BLaER1 treated with 17β-estradiol and CSF1 and Interleukin-3, amounts not matched to agents 10 nM and 100 nM (cell line): ENCODE results near the gene MKS1.
A peak's percentile ranks its signal among the peaks of the same experiment; 100 is the strongest.

ENCODE experiments used
- H3K27ac ChIP-seq, 11 experiments: shearing (Covaris generic); formaldehyde crosslinking; 2 replicates each; pipeline ENCODE4 v1.8.1; 2022
- H3K27me3 ChIP-seq, 11 experiments: shearing (Covaris generic); formaldehyde crosslinking; 2 replicates each; pipeline ENCODE4 v1.8.1; 2022
- H3K36me3 ChIP-seq, 11 experiments: shearing (Covaris generic); formaldehyde crosslinking; 2 replicates each; pipeline ENCODE4 v1.8.1; 2022
- H3K4me1 ChIP-seq, 10 experiments: shearing (Covaris generic); formaldehyde crosslinking; 2 replicates each; pipeline ENCODE4 v1.8.1; 2022
- H3K4me2 ChIP-seq, 11 experiments: shearing (Covaris generic); formaldehyde crosslinking; 2 replicates each; pipeline ENCODE4 v1.8.1; 2022
- H3K4me3 ChIP-seq, 10 experiments: shearing (Covaris generic); formaldehyde crosslinking; 2 replicates each; pipeline ENCODE4 v1.8.1; 2022
- H3K9ac ChIP-seq, 11 experiments: shearing (Covaris generic); formaldehyde crosslinking; 2 replicates each; pipeline ENCODE4 v1.8.1; 2022
- H3K9me3 ChIP-seq, 11 experiments: shearing (Covaris generic); formaldehyde crosslinking; replicated peaks in 1 of 11; 2 replicates each; pipeline ENCODE4 v1.8.1; 2022
- H4K20me1 ChIP-seq, 11 experiments: shearing (Covaris generic); formaldehyde crosslinking; 2 replicates each; pipeline ENCODE4 v1.8.1; 2022
- Cebpa-rat ChIP-seq, 11 experiments: shearing (Covaris generic); IDR thresholded peaks; 2 replicates each; pipeline ENCODE4 v1.8.1; 2022

MKS1 gene

GRCh38 chr17:58246104-58246740 lies 27.2 kb upstream of the MKS1 start:
- Histone ChIP-seq H4K20me1 (no peaks in the 10 kb centered on the region), H3K9ac (no peak overlapping the region), H3K9me3 (no peaks in the 10 kb centered on the region), H3K27ac (no peak overlapping the region), H3K4me2 (no peak overlapping the region), H3K4me3 (no peak overlapping the region), H3K4me1 (peaks cover 16 to 39% (median 31%) of the 10 kb centered on the region in 10 experiments), H3K36me3 (no peaks in the 10 kb centered on the region), H3K27me3 (peaks cover 9 to 21% (median 16%) of the 10 kb centered on the region in 11 experiments; a peak in 20 of 22 replicates)
- no peak for TF ChIP-seq Cebpa-rat (IDR thresholded peaks at IDR 0.05)

GRCh38 chr17:58245428-58246103 lies 26.5 kb upstream of the MKS1 start:
- Histone ChIP-seq H3K36me3 (no peaks in the 10 kb centered on the region), H3K4me3 (no peak overlapping the region), H3K4me2 (no peak overlapping the region), H3K9me3 (no peaks in the 10 kb centered on the region), H3K4me1 (peaks cover 16 to 39% (median 31%) of the 10 kb centered on the region in 10 experiments), H4K20me1 (no peaks in the 10 kb centered on the region), H3K9ac (no peak overlapping the region), H3K27me3 (peaks cover 9 to 21% (median 16%) of the 10 kb centered on the region in 11 experiments; a peak in 20 of 22 replicates), H3K27ac (no peak overlapping the region)
- no peak for TF ChIP-seq Cebpa-rat (IDR thresholded peaks at IDR 0.05)

GRCh38 chr17:58244963-58245362 lies 25.9 kb upstream of the MKS1 start:
- Histone ChIP-seq H3K27ac (no peak overlapping the region), H3K27me3 (peaks cover 9 to 18% (median 16%) of the 10 kb centered on the region in 11 experiments; a peak in 20 of 22 replicates), H4K20me1 (no peaks in the 10 kb centered on the region), H3K4me1 (peaks cover 16 to 37% (median 31%) of the 10 kb centered on the region in 10 experiments), H3K4me2 (no peak overlapping the region), H3K9ac (no peak overlapping the region), H3K9me3 (no peaks in the 10 kb centered on the region), H3K36me3 (no peaks in the 10 kb centered on the region), H3K4me3 (no peak overlapping the region)
- TF ChIP-seq Cebpa-rat (IDR thresholded peaks at IDR 0.05), result no peak

- H3K36me3 ChIP-seq, result no peaks in the 10 kb centered on the region
- H3K4me3 ChIP-seq, result no peak overlapping the region
- H3K4me2 ChIP-seq, result peak overlapping the region in 8 of 11 experiments; percentile 14 to 54 (median 40); a peak in 16 of 22 replicates
- H3K4me1 ChIP-seq, result peaks cover 0 to 16% (median 14%) of the 10 kb centered on the region in 10 experiments; a peak in 15 of 20 replicates
- TF ChIP-seq Cebpa-rat (IDR thresholded peaks at IDR 0.05), result no peak
- no peaks in the 10 kb centered on the region for H4K20me1 ChIP-seq
- no peaks in the 10 kb centered on the region for H3K9me3 ChIP-seq
- no peaks in the 10 kb centered on the region for H3K27me3 ChIP-seq
- no peak overlapping the region; a peak in 1 of 22 replicates for H3K9ac ChIP-seq
- H3K27ac ChIP-seq, result no peak overlapping the region
Observed at GRCh38 chr17:58242171-58242784, 23.2 kb upstream of the MKS1 start.

- H3K9me3 ChIP-seq, result no peaks in the 10 kb centered on the region
- H3K4me3 ChIP-seq, result no peak overlapping the region
- no peaks in the 10 kb centered on the region for H3K36me3 ChIP-seq
- TF ChIP-seq Cebpa-rat (IDR thresholded peaks at IDR 0.05), result no peak
- H3K27ac ChIP-seq, result no peak overlapping the region
- no peak overlapping the region for H3K4me2 ChIP-seq
- no peaks in the 10 kb centered on the region for H3K27me3 ChIP-seq
- no peaks in the 10 kb centered on the region for H4K20me1 ChIP-seq
- no peak overlapping the region for H3K9ac ChIP-seq
- peaks cover 0 to 16% (median 14%) of the 10 kb centered on the region in 10 experiments; a peak in 14 of 20 replicates for H3K4me1 ChIP-seq
Observed at GRCh38 chr17:58239987-58240386, 20.9 kb upstream of the MKS1 start.

- Histone ChIP-seq H4K20me1 (no peaks in the 10 kb centered on the region), H3K4me3 (no peak within 1 kb of the TSS), H3K27me3 (no peaks in the 10 kb centered on the region), H3K4me1 (peaks cover 11 to 31% (median 20%) of the 10 kb centered on the region in 10 experiments), H3K27ac (no peak within 1 kb of the TSS), H3K36me3 (no peaks in the 10 kb centered on the region), H3K9me3 (no peaks in the 10 kb centered on the region), H3K4me2 (no peak within 1 kb of the TSS), H3K9ac (no peak within 1 kb of the TSS)
- no peak for TF ChIP-seq Cebpa-rat (IDR thresholded peaks at IDR 0.05)
Observed at GRCh38 chr17:58238147-58238634, 19.1 kb upstream of the MKS1 start, which contains the start of gene LPO. Gene LPO (plus strand): TSS chr17:58238584. CDS start chr17:58242980, 4,396 bp downstream.

GRCh38 chr17:58236394-58236793 lies 17.3 kb upstream of the MKS1 start:
- Histone ChIP-seq H3K4me2 (no peak overlapping the region), H3K9me3 (no peaks in the 10 kb centered on the region), H3K4me1 (peaks cover 23 to 34% (median 27%) of the 10 kb centered on the region in 10 experiments), H3K27me3 (no peaks in the 10 kb centered on the region), H3K27ac (no peak overlapping the region), H3K4me3 (no peak overlapping the region), H3K36me3 (no peaks in the 10 kb centered on the region), H3K9ac (no peak overlapping the region), H4K20me1 (no peaks in the 10 kb centered on the region; a peak in 1 of 22 replicates)
- no peak for TF ChIP-seq Cebpa-rat (IDR thresholded peaks at IDR 0.05)

- no peaks in the 10 kb centered on the region for H3K27me3 ChIP-seq
- H3K9ac ChIP-seq, result no peak overlapping the region
- TF ChIP-seq Cebpa-rat (IDR thresholded peaks at IDR 0.05), result no peak
Observed at GRCh38 chr17:58235821-58236220, 16.8 kb upstream of the MKS1 start.

GRCh38 chr17:58234512-58234911 lies 15.5 kb upstream of the MKS1 start:
- no peaks in the 10 kb centered on the region for H3K27me3 ChIP-seq
- H4K20me1 ChIP-seq, result no peaks in the 10 kb centered on the region; a peak in 1 of 22 replicates
- no peak for TF ChIP-seq Cebpa-rat (IDR thresholded peaks at IDR 0.05)
- no peak overlapping the region for H3K9ac ChIP-seq
- no peaks in the 10 kb centered on the region for H3K9me3 ChIP-seq
- no peak overlapping the region for H3K4me3 ChIP-seq
- H3K36me3 ChIP-seq, result no peaks in the 10 kb centered on the region
- H3K4me2 ChIP-seq, result peak overlapping the region in 1 of 11 experiments; percentile 89; a peak in 1 of 22 replicates
- no peak overlapping the region for H3K27ac ChIP-seq
- peaks cover 23 to 41% (median 31%) of the 10 kb centered on the region in 10 experiments for H3K4me1 ChIP-seq

More at GRCh38 chr17:58235821-58236220, 16.8 kb upstream of the MKS1 start:
- Histone ChIP-seq H3K36me3 (no peaks in the 10 kb centered on the region), H4K20me1 (no peaks in the 10 kb centered on the region; a peak in 1 of 22 replicates), H3K4me1 (peaks cover 23 to 40% (median 31%) of the 10 kb centered on the region in 10 experiments), H3K4me3 (no peak overlapping the region), H3K9me3 (no peaks in the 10 kb centered on the region), H3K4me2 (no peak overlapping the region), H3K27ac (no peak overlapping the region)
